HepG2 (cell line): ENCODE measurements around the gene ARHGEF16. TPM values are rescaled to one million over a fixed set of nuclear protein-coding genes. Genes with fewer than 3 reads are reported as not detected.
A peak's percentile ranks its signal among the peaks of the same experiment; 100 is the strongest.

Experiments
- EHMT2 ChIP-seq: fragments of 200-600 bp; sonication (generic); IDR thresholded peaks from 2 replicates; pipeline ENCODE4 v1.7.0; 2017; ENCODE audit warnings: antibody characterized with exemption, low read depth, low read length, borderline replicate concordance
- ELF4 ChIP-seq: sonication (generic); formaldehyde crosslinking; IDR thresholded peaks from 2 replicates; pipeline ENCODE4 v1.5.0; 2020; ENCODE audit warnings: missing genetic modification reagents, mild to moderate bottlenecking, moderate library complexity, borderline replicate concordance
- EP300 ChIP-seq, 3 experiments: sonication (generic) in 1 of 3; formaldehyde crosslinking in 1 of 3; IDR thresholded peaks; 2 replicates each; pipeline versions ENCODE4 v1.5.1 to v1.6.1; 2011 to 2020; ENCODE audit warnings: low read depth in 2 of 3, low read length in 2 of 3, borderline replicate concordance in 1 of 3, improper control_type of control experiment in 1 of 3, mild to moderate bottlenecking in 1 of 3, missing genetic modification reagents in 1 of 3, moderate library complexity in 1 of 3
- GABPA ChIP-seq, 2 experiments: IDR thresholded peaks; 2 replicates each; pipeline ENCODE4 v1.6.1; 2011 to 2016; ENCODE audit warnings: low read depth in 2 of 2, low read length in 1 of 2, missing biosample characterization in 1 of 2, missing genetic modification characterization in 1 of 2
- RAD51 ChIP-seq: fragments of 450-650 bp; IDR thresholded peaks from 2 replicates; pipeline ENCODE4 v1.6.1; 2016; ENCODE audit warnings: borderline replicate concordance
- SRSF4 ChIP-seq: fragments of 200-400 bp; formaldehyde crosslinking; IDR thresholded peaks from one replicate; pipeline ENCODE4 v1.6.1; 2018; ENCODE audit warnings: mild to moderate bottlenecking, low read depth, low read length, moderate library complexity; ENCODE audit not compliant: poor library complexity, severe bottlenecking
- ZBTB42 ChIP-seq: sonication (generic); formaldehyde crosslinking; IDR thresholded peaks from 2 replicates; pipeline ENCODE4 v1.5.0; 2020; ENCODE audit warnings: mild to moderate bottlenecking, missing genetic modification reagents
- ZNF230 ChIP-seq: sonication (generic); formaldehyde crosslinking; IDR thresholded peaks from 2 replicates; pipeline ENCODE4 v1.4.0; 2020; ENCODE audit warnings: mild to moderate bottlenecking, missing genetic modification reagents
- ZNF557 ChIP-seq: sonication (generic); formaldehyde crosslinking; IDR thresholded peaks from 2 replicates; pipeline ENCODE4 v1.4.0; 2020; ENCODE audit warnings: missing genetic modification reagents
- ZNF674 ChIP-seq: sonication (generic); formaldehyde crosslinking; IDR thresholded peaks from 2 replicates; pipeline ENCODE4 v1.5.0; 2020; ENCODE audit warnings: low read depth, mild to moderate bottlenecking, missing genetic modification reagents
- polyA plus RNA-seq, 8 experiments: library from polyadenylated mRNA; depleted of rRNA in 3 of 8; stranded (reverse) in 7 of 8; unstranded in 1 of 8; fragments of >200 nt; fragmentation: Illumina TruSeq in 4 of 8; extraction: Trizol in 4 of 8; gene quantifications; 2 replicates each; pipeline versions ENCODE4 v1.2.1 to v1.2.3, GENCODE V29; 2011 to 2016; ENCODE audit warnings: low read depth in 4 of 8, missing spikeins in 1 of 8, mixed read lengths in 1 of 8; ENCODE audit not compliant: insufficient read depth in 1 of 8
- total RNA-seq, 5 experiments: library from RNA; depleted of rRNA; stranded (reverse); fragments of >200 nt; fragmentation: Illumina TruSeq; extraction: Trizol; gene quantifications; 2 replicates each; pipeline ENCODE4 v1.2.3, GENCODE V29; 2016; ENCODE audit warnings: low read depth in 1 of 5
- TF ChIP-seq, protein P1 (sequence below): sonication (generic); formaldehyde crosslinking; IDR thresholded peaks from 2 replicates; pipeline ENCODE4 v1.5.0; 2020; ENCODE audit warnings: mild to moderate bottlenecking, missing genetic modification reagents, borderline replicate concordance
- TF ChIP-seq, protein P2 (sequence below): sonication (generic); formaldehyde crosslinking; IDR thresholded peaks from 2 replicates; pipeline ENCODE4 v1.4.0; 2020; ENCODE audit warnings: mild to moderate bottlenecking, low read depth, missing genetic modification reagents
- TF ChIP-seq, protein P3 (sequence below): sonication (generic); formaldehyde crosslinking; IDR thresholded peaks from 2 replicates; pipeline ENCODE4 v1.8.0; 2022; ENCODE audit warnings: missing genetic modification reagents, mild to moderate bottlenecking, borderline replicate concordance
- TF ChIP-seq, protein P4 (sequence below): conservative IDR thresholded peaks from 2 replicates; pipeline ENCODE4 v1.6.1; 2018; ENCODE audit warnings: missing genetic modification reagents
- TF ChIP-seq, protein P5 (sequence below): sonication (generic); formaldehyde crosslinking; IDR thresholded peaks from 2 replicates; pipeline ENCODE4 v1.4.0; 2020; ENCODE audit warnings: mild to moderate bottlenecking, missing genetic modification reagents

The ARHGEF16 gene
- total and polyA plus RNA-seq, 2 of the 13 experiments (the other 11 are each of a cell fraction or from before 2014, with no cell fraction given): 20.3 to 39.9 TPM

DNA sequence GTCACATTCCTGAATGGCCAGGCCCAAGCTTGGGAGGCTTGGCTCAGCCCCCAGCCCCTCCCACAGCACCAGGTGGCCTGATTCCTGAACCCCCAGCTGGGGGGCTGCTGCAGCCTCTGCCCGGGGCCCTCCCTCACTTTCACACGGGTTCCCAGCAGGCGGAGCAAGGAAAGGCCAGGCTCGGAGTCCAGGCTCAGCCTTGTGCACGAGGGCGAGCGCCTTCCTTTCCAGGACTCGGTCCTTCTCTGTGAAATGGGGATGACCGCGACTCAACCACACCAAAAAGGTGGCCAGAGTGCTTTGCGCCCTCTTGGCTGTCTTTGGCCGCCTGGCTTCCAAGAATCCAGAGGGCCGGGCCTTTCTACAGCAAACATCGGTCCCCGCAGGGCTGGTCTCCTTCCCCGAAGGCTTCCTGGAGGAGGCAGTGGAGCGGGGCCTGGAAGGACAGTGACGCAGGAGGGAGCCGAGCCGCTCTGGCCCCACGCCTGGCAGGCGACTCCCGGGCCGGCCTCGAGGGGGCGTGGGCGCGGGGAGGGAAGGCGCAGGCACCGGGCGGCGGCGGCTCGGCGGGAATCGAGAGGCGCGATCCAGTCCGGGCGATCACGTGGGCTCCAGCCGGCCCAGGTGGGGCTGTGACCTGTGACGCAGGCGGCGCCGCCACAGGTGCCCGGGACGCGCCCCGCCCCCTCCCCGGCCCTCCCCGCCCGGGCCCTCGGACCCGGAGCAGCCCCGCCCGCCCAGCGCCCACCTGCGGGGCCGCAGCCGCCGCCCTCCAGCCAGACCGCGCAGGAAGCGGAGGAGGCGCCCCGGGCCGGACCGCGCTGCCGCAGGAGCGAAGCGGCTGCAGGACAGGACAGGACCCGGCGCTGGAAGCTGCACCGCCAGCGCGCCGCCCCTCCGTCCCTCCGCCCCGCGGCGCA, at the start of gene ARHGEF16 (continued):
- TF ChIP-seq, protein P1, sequence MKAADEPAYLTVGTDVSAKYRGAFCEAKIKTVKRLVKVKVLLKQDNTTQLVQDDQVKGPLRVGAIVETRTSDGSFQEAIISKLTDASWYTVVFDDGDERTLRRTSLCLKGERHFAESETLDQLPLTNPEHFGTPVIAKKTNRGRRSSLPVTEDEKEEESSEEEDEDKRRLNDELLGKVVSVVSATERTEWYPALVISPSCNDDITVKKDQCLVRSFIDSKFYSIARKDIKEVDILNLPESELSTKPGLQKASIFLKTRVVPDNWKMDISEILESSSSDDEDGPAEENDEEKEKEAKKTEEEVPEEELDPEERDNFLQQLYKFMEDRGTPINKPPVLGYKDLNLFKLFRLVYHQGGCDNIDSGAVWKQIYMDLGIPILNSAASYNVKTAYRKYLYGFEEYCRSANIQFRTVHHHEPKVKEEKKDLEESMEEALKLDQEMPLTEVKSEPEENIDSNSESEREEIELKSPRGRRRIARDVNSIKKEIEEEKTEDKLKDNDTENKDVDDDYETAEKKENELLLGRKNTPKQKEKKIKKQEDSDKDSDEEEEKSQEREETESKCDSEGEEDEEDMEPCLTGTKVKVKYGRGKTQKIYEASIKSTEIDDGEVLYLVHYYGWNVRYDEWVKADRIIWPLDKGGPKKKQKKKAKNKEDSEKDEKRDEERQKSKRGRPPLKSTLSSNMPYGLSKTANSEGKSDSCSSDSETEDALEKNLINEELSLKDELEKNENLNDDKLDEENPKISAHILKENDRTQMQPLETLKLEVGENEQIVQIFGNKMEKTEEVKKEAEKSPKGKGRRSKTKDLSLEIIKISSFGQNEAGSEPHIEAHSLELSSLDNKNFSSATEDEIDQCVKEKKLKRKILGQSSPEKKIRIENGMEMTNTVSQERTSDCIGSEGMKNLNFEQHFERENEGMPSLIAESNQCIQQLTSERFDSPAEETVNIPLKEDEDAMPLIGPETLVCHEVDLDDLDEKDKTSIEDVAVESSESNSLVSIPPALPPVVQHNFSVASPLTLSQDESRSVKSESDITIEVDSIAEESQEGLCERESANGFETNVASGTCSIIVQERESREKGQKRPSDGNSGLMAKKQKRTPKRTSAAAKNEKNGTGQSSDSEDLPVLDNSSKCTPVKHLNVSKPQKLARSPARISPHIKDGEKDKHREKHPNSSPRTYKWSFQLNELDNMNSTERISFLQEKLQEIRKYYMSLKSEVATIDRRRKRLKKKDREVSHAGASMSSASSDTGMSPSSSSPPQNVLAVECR (CRISPR knock-in tag): peak; percentile 55; the same call in 1 of the 2 replicates
- TF ChIP-seq, protein P2, sequence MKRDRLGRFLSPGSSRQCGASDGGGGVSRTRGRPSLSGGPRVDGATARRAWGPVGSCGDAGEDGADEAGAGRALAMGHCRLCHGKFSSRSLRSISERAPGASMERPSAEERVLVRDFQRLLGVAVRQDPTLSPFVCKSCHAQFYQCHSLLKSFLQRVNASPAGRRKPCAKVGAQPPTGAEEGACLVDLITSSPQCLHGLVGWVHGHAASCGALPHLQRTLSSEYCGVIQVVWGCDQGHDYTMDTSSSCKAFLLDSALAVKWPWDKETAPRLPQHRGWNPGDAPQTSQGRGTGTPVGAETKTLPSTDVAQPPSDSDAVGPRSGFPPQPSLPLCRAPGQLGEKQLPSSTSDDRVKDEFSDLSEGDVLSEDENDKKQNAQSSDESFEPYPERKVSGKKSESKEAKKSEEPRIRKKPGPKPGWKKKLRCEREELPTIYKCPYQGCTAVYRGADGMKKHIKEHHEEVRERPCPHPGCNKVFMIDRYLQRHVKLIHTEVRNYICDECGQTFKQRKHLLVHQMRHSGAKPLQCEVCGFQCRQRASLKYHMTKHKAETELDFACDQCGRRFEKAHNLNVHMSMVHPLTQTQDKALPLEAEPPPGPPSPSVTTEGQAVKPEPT (CRISPR knock-in tag): no peak
- TF ChIP-seq ZNF557 (CRISPR knock-in tag) (no peak), EP300 (IDR thresholded peaks at IDR 0.05; ENCODE audit: low read depth in 2 of 2, low read length in 2 of 2) (no peak; a peak in 1 of 4 replicates), EP300 (CRISPR knock-in tag; IDR thresholded peaks at IDR 0.05; ENCODE audit: borderline replicate concordance) (no peak; the same call in 1 of the 2 replicates), GABPA (IDR thresholded peaks at IDR 0.05; ENCODE audit: low read depth, low read length) (no peak), GABPA (CRISPR knock-in tag; IDR thresholded peaks at IDR 0.05; ENCODE audit: low read depth) (no peak), ZBTB42 (no peak), ZNF674 (CRISPR knock-in tag) (peak; percentile 0; the same call in 1 of the 2 replicates), EHMT2 (no peak), ZNF230 (CRISPR knock-in tag) (no peak; the same call in 1 of the 2 replicates), ELF4 (CRISPR knock-in tag) (no peak), RAD51 (no peak), SRSF4 (no peak)
- TF ChIP-seq, protein P3, sequence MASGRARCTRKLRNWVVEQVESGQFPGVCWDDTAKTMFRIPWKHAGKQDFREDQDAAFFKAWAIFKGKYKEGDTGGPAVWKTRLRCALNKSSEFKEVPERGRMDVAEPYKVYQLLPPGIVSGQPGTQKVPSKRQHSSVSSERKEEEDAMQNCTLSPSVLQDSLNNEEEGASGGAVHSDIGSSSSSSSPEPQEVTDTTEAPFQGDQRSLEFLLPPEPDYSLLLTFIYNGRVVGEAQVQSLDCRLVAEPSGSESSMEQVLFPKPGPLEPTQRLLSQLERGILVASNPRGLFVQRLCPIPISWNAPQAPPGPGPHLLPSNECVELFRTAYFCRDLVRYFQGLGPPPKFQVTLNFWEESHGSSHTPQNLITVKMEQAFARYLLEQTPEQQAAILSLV (CRISPR knock-in tag): no peak
- TF ChIP-seq, protein P4, sequence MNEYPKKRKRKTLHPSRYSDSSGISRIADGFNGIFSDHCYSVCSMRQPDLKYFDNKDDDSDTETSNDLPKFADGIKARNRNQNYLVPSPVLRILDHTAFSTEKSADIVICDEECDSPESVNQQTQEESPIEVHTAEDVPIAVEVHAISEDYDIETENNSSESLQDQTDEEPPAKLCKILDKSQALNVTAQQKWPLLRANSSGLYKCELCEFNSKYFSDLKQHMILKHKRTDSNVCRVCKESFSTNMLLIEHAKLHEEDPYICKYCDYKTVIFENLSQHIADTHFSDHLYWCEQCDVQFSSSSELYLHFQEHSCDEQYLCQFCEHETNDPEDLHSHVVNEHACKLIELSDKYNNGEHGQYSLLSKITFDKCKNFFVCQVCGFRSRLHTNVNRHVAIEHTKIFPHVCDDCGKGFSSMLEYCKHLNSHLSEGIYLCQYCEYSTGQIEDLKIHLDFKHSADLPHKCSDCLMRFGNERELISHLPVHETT (CRISPR knock-in tag): 0 out of 2 replicates have a peak, but pooled peaks have one; percentile 21
- TF ChIP-seq, protein P5, sequence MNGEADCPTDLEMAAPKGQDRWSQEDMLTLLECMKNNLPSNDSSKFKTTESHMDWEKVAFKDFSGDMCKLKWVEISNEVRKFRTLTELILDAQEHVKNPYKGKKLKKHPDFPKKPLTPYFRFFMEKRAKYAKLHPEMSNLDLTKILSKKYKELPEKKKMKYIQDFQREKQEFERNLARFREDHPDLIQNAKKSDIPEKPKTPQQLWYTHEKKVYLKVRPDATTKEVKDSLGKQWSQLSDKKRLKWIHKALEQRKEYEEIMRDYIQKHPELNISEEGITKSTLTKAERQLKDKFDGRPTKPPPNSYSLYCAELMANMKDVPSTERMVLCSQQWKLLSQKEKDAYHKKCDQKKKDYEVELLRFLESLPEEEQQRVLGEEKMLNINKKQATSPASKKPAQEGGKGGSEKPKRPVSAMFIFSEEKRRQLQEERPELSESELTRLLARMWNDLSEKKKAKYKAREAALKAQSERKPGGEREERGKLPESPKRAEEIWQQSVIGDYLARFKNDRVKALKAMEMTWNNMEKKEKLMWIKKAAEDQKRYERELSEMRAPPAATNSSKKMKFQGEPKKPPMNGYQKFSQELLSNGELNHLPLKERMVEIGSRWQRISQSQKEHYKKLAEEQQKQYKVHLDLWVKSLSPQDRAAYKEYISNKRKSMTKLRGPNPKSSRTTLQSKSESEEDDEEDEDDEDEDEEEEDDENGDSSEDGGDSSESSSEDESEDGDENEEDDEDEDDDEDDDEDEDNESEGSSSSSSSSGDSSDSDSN (CRISPR knock-in tag): peak; percentile 34
